ENCODE measurements around the gene STAG3.
"Not testable (repeated sequence)": the region's sequence is repeated elsewhere in the genome, so short reads cannot be mapped to it uniquely, and the experiment has no call there.

STAG3 gene, protein sequence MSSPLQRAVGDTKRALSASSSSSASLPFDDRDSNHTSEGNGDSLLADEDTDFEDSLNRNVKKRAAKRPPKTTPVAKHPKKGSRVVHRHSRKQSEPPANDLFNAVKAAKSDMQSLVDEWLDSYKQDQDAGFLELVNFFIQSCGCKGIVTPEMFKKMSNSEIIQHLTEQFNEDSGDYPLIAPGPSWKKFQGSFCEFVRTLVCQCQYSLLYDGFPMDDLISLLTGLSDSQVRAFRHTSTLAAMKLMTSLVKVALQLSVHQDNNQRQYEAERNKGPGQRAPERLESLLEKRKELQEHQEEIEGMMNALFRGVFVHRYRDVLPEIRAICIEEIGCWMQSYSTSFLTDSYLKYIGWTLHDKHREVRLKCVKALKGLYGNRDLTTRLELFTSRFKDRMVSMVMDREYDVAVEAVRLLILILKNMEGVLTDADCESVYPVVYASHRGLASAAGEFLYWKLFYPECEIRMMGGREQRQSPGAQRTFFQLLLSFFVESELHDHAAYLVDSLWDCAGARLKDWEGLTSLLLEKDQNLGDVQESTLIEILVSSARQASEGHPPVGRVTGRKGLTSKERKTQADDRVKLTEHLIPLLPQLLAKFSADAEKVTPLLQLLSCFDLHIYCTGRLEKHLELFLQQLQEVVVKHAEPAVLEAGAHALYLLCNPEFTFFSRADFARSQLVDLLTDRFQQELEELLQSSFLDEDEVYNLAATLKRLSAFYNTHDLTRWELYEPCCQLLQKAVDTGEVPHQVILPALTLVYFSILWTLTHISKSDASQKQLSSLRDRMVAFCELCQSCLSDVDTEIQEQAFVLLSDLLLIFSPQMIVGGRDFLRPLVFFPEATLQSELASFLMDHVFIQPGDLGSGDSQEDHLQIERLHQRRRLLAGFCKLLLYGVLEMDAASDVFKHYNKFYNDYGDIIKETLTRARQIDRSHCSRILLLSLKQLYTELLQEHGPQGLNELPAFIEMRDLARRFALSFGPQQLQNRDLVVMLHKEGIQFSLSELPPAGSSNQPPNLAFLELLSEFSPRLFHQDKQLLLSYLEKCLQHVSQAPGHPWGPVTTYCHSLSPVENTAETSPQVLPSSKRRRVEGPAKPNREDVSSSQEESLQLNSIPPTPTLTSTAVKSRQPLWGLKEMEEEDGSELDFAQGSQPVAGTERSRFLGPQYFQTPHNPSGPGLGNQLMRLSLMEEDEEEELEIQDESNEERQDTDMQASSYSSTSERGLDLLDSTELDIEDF

DNA sequence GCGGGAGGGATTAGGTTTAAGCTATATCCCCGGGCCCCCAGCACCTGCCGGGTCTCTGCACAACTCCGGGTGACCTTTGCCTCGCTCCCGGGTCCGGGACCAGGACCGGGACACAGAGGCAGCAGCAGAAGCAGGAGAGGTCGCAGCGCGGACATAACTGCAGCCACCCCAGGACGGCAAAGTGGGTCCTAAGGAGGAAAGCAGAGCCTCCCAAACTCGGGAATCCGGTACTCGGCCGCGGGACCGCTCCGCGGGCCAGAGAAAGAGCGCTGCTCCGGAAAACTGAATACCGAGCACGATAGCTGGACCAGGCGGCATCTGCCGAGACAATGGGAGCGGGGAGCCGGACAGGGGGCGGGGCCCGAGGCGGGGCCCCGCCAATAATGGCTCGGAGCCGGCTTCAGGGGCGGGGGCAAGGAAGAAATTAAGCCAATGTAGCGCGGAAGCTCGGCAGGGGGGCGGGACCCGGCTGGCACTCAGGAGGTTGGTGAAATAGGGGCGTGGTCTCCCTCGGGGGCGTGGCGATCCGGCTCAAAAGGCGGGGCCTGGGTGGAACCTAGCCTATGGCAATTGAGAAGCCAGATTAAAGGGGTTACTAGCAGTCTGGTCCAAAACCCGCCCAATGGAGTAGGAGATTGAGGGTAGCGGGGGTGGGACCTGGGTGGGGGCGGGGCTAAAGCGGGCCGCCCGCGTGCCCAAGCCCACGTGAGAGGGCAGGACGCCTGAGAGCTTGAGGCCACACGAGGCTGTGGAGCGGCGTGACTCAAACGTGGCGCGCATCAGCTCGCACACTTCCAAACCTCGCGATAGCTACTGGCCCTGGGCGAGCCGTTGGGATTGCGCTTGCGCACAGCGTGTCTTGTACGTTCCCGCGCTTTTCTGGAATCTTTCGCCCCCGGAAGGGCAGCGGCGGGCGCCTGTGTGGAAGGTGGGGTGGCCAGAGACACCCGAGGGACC is at the start of gene STAG3, which contains the start of gene GPC2:
STAG3 (plus strand) TSS at position 874 of the 957 bp plus-strand sequence. CDS start 2,639 bp downstream, outside the sequence.
GPC2 (minus strand) TSS at position 337 of the 957 bp plus-strand sequence; CDS start at position 155, 182 bp downstream.
- ATAC-seq (peak; percentile 85), DNase-seq (peak; percentile 99)
- no peaks in the 10 kb centered on the region for H3K36me3 Mint-ChIP-seq (ENCODE audit: low read depth)
- H3K4me1 Mint-ChIP-seq: peaks cover 40% of the 10 kb centered on the region
- peak within 1 kb of the TSS; percentile 70 for H3K4me3 Mint-ChIP-seq
- H3K27ac Mint-ChIP-seq: no peak within 1 kb of the TSS
- no peaks in the 10 kb centered on the region for H3K9me3 Mint-ChIP-seq
- H3K27me3 Mint-ChIP-seq: peaks cover 4% of the 10 kb centered on the region

DNA sequence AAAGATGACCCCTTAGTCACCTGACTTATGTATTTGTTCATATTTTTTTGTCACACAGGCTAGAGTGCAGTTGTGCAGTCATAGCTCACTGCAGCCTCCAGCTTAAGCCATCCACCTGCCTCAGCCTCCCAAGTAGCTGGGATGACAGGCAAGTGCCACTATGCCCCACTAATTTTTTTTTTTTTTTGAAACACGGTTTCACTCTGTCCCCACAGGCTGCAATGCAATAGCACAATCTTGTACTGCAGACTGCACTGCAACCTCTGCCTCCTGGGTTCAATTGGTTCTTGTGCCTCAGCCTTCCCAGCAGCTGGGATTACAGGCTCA is 49.1 kb upstream of the STAG3 start:
- H3K4me1 Mint-ChIP-seq: peaks cover 48% of the 10 kb centered on the region

DNA sequence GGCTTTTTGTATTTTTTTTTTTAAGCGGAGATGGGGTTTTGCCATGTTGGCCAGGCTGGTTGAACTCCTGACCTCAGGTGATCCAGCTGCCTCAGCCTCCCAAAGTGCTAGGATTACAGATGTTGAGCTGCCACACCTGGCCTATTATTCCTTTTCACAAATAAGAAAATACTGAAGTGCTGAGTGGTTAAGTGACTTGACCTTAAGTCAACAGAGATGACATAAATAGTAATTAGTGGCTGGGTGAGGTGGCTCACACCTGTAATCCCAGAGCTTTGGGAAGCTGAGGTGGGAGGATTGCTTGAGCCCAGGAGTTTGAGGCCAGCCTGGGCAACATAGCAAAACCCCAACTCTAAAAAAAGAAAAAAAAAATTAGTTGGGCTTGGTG is 47.5 kb upstream of the STAG3 start:
- not testable (repeated sequence) for ATAC-seq, DNase-seq
- H3K4me1 Mint-ChIP-seq: peaks cover 38% of the 10 kb centered on the region

More for the DNA sequence above, 49.1 kb upstream of the STAG3 start:
- H3K4me3 Mint-ChIP-seq: peak overlapping the region; percentile 99
- no peak overlapping the region for H3K27ac Mint-ChIP-seq
- no peaks in the 10 kb centered on the region for H3K27me3 Mint-ChIP-seq
- H3K9me3 Mint-ChIP-seq: no peaks in the 10 kb centered on the region
- DNase-seq (no peak), ATAC-seq (no peak)
- H3K36me3 Mint-ChIP-seq (ENCODE audit: low read depth): peaks cover 5% of the 10 kb centered on the region

DNA sequence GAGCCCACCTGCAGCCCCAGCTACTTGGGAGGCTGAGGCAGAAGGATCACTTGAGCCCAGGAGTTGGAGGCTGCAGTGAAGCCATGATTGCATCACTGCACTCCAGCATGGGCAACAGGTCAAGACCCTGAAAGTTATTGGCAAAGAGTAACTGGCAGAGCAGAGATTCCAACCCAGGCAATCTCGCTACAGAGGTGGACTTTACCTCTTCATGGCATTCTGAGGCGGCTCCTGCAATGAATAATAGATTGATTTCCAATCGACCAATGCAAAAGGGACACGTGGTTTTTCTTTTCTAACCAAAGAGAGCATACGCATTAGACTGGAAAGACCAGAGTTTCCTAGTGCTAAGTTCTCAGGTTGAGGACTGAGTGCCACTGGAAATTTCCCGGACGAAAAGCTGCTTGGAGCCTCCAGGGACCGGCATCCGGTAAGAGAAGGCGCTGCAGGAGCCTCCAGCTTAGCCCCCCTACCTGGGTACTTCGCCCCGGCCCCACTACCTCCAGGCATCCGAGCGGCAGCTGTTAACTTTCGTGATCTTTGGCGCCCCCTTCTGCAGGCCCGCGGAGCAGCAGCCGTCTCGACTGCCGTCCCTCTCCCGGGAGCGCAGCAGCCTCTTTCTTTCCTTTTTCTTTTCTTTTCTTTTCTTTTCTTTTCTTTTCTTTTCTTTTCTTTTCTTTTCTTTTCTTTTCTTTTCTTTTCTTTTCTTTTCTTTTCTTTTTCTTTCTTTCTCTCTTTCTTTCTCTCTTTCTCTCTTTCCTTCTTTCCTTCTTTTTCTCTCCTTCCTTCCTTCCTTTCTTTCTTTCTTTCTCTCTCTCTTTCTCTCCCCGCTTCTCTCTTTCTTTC is 46.9 kb upstream of the STAG3 start:
- Mint-ChIP-seq H3K4me3 (no peak overlapping the region), H3K27ac (no peak overlapping the region)
- DNase-seq: peak; percentile 92

More for the DNA sequence above, 47.5 kb upstream of the STAG3 start:
- not testable (repeated sequence) for H3K36me3 Mint-ChIP-seq (ENCODE audit: low read depth); H3K27me3 Mint-ChIP-seq; H3K9me3 Mint-ChIP-seq; H3K27ac Mint-ChIP-seq; H3K4me3 Mint-ChIP-seq

DNA sequence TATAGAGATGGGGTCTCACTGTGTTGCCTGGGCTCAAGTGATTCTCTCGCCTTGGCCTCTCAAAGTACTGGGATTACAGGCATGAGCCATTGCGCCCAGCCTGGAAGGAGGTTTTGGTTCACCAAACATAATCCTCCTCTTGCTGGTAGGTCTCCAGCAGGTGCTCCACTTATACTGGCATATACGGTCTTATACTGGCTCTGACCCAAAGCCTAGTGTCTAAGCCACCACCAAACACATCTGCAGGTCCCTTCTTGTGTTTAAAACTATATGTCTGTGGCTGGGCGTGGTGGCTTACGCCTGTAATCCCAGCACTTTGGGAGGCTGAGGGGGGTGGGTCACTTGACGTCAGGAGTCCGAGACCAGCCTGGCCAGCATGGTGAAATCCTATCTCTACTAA is 45.6 kb upstream of the STAG3 start:
- DNase-seq (no peak), ATAC-seq (no peak)
- Mint-ChIP-seq H3K4me1 (peaks cover 21% of the 10 kb centered on the region), H3K4me3 (no peak overlapping the region), H3K27ac (no peak overlapping the region), H3K27me3 (no peaks in the 10 kb centered on the region), H3K36me3 (ENCODE audit: low read depth) (no peaks in the 10 kb centered on the region), H3K9me3 (no peaks in the 10 kb centered on the region)

More for the DNA sequence above, 46.9 kb upstream of the STAG3 start:
- no peak for ATAC-seq
- Mint-ChIP-seq H3K4me1 (peaks cover 32% of the 10 kb centered on the region), H3K27me3 (no peaks in the 10 kb centered on the region), H3K9me3 (no peaks in the 10 kb centered on the region), H3K36me3 (ENCODE audit: low read depth) (peaks cover 4% of the 10 kb centered on the region)

DNA sequence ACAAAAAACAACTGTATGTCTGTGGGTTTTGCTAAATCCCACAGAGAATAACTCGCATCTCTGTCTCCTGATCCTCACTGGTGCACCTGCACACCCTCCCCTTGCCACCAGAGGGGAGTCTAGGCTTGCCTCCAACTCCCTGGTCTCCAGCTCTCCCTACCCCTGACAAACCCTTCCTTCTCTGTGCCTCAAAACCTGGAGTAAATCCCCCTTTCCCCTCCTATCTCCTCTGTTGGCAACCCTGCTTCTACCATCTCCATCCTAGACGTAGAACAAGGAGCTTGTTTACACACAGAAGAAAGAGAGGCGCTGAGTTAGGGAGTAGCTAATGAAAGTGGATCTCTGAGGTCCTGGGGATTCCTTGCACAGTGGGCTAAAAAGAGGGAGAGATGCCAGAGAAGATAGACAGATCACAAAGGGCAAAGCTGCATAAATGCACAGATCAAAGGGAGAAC is 45.0 kb upstream of the STAG3 start:
- H3K9me3 Mint-ChIP-seq: no peaks in the 10 kb centered on the region
- no peak overlapping the region for H3K4me3 Mint-ChIP-seq

DNA sequence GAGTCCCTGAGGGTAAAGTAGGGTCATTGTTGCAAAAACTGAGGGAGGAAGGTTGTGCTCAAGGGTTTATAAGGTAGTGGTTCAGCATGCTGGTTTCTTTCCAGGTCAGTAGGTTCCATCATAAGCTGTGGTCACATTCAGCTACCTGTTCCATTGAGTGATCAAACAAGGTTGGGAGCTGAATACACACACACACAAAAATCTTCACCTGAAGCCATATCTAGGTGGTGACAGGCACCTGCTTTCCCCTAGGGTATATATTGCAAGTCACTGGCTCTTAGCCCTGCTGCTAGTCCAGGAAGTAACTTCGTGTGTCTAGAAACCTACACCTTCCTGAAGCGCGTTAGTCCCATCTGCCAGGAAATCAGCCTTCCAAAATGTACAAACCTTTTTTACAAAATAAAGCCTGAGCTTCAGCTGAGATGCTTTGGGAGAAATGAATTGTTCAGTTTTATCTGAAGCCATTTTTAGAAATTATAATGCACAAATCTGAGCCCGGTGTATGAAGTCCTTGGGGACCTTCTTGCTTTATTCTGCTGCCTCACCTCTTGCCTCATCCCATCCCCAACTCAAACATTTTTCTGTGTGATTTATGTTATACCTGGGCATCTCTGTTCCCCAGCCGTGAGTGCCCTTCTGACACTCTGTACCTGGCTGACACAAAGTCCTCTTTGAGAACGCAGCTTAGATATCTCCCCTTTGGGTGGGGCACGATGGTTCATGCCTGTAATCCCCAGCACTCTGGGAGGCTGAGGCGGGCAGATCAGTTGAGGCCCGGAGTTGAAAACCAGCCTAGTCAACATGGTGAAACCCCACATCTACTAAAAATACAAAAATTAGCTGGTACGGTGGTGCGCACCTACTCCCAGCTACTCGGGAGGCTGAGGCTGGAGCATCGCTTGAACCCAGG is 39.6 kb upstream of the STAG3 start:
- Mint-ChIP-seq H3K4me1 (peaks cover 16% of the 10 kb centered on the region), H3K27ac (peak overlapping the region; percentile 39), H3K27me3 (no peaks in the 10 kb centered on the region), H3K4me3 (no peak overlapping the region), H3K36me3 (ENCODE audit: low read depth) (no peaks in the 10 kb centered on the region), H3K9me3 (no peaks in the 10 kb centered on the region)
- ATAC-seq (no peak), DNase-seq (no peak)

More for the DNA sequence above, 45.0 kb upstream of the STAG3 start:
- ATAC-seq: peak; percentile 80
- peaks cover 22% of the 10 kb centered on the region for H3K4me1 Mint-ChIP-seq
- H3K27ac Mint-ChIP-seq: no peak overlapping the region
- H3K27me3 Mint-ChIP-seq: no peaks in the 10 kb centered on the region
- H3K36me3 Mint-ChIP-seq (ENCODE audit: low read depth): no peaks in the 10 kb centered on the region
- DNase-seq: peak; percentile 68

DNA sequence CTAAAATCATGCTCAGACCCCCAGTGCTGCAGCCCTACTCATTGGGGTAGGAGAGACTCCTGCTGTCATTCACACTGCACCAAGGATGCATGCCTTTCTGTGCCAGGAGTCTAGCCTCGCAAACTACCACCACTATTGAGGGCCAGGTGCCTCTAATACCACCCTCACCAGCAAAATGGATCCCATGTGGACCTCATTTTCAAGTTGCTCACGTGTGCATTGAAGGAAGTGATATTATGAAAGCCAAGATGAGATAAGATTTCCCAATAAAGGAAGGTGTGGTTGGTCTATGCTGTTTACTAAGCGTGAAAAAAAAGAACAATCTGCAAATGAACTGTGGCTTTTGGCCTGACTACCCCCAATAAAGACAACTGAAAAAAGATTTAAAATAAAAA is 36.2 kb upstream of the STAG3 start:
- Mint-ChIP-seq H3K27ac (no peak overlapping the region), H3K4me3 (no peak overlapping the region), H3K4me1 (peaks cover 16% of the 10 kb centered on the region), H3K36me3 (ENCODE audit: low read depth) (no peaks in the 10 kb centered on the region), H3K9me3 (no peaks in the 10 kb centered on the region), H3K27me3 (no peaks in the 10 kb centered on the region)
- DNase-seq: no peak
- no peak for ATAC-seq

DNA sequence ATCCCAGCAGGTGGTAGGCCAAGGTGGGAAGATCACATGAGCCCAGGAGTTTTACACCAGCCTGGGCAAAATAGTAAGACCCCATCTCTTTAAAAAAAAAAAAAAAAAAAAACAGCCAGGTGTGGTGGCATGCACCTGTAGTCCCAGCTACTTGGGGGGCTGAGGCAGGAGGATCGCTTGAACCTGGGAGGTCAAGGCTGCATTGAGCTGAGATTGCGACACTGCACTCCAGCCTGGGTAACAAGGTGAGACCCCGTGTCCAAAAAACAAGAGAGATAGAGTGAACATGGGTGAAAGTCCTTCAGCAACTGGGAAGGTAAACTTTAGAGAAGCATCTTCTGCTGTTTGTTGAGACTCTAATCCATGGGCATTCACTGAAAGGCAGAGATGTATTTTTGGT is 35.3 kb upstream of the STAG3 start:
- DNase-seq (no peak), ATAC-seq (no peak)
- Mint-ChIP-seq H3K4me3 (no peak overlapping the region), H3K36me3 (ENCODE audit: low read depth) (no peaks in the 10 kb centered on the region), H3K27me3 (no peaks in the 10 kb centered on the region), H3K4me1 (peaks cover 16% of the 10 kb centered on the region), H3K27ac (no peak overlapping the region), H3K9me3 (no peaks in the 10 kb centered on the region)

DNA sequence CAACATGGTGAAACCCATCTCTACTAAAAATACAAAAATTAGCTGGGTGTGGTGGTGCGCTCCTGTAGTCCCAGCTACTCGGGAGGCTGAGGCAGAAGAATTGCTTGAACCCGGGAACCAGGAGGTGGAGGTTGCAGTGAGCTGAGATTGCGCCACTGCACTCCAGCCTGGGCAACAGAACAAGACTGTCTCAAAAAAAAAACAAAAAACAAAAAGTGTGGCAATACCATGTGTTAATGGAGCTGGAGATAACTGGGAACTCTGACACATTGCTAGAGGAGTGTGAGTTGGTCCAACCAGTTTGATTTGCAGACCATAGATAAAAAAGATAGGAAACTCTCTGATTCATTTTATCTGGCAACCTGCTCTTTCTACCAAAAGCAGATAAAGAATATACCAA is 31.4 kb upstream of the STAG3 start:
- not testable (repeated sequence) for H3K27me3 Mint-ChIP-seq; H3K9me3 Mint-ChIP-seq; H3K27ac Mint-ChIP-seq; DNase-seq; ATAC-seq; H3K36me3 Mint-ChIP-seq (ENCODE audit: low read depth); H3K4me3 Mint-ChIP-seq
- peaks cover 25% of the 10 kb centered on the region for H3K4me1 Mint-ChIP-seq

DNA sequence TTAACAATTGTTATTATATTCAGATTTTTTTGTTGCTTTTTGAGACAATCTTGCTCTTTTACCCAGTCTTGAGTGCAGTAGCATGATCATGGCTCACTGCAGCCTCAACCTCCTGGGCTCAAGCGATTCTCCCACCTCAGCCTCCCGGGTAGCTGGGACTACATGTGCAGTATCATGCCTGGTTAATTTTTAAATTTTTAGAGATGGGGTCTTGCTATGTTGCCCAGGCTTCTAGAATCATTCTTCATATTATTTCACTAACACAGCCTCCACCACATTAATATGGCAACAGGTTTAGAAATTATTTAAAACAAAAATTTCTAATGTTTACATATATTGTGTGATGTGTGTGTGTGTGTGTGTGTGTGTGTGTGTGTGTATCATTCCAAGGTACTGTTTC is 30.4 kb upstream of the STAG3 start:
- no peaks in the 10 kb centered on the region for H3K9me3 Mint-ChIP-seq
- H3K4me3 Mint-ChIP-seq: no peak overlapping the region
- peaks cover 1% of the 10 kb centered on the region for H3K27me3 Mint-ChIP-seq
- peaks cover 29% of the 10 kb centered on the region for H3K4me1 Mint-ChIP-seq
- peaks cover 12% of the 10 kb centered on the region for H3K36me3 Mint-ChIP-seq (ENCODE audit: low read depth)
- no peak for DNase-seq
- no peak for ATAC-seq
- H3K27ac Mint-ChIP-seq: no peak overlapping the region

DNA sequence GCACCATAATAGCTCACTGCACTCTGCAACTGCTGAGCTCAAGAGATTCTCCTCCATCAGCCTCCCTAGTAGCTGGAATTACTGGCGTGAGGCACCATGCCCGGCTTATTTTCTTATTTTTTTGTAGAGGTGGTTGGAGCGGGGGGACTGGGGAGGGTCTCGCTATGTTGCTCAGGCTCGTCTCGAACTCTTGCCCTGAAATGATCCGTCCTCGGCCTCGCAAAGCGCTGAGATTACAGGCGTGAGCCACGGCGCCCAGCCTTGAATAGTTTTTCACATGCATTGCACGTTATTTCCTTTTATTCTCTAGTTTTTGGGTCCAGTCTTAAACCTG is 29.5 kb upstream of the STAG3 start:
- peak overlapping the region; percentile 96 for H3K27ac Mint-ChIP-seq
- no peak for DNase-seq

More for the DNA sequence above, 29.5 kb upstream of the STAG3 start:
- Mint-ChIP-seq H3K4me3 (peak overlapping the region; percentile 97), H3K27me3 (peaks cover 1% of the 10 kb centered on the region), H3K9me3 (no peaks in the 10 kb centered on the region), H3K4me1 (peaks cover 33% of the 10 kb centered on the region), H3K36me3 (ENCODE audit: low read depth) (peaks cover 19% of the 10 kb centered on the region)
- ATAC-seq: peak; percentile 1
